Central memory CD8-positive, alpha-beta T cell (primary cell): ENCODE measurements around the gene ARID5B.
A peak's percentile ranks its signal among the peaks of the same experiment; 100 is the strongest.

Experiments used
- ATAC-seq: fragments of 150-1000 bp; cut with Tn5 transposase; replicated peaks from 2 replicates; pipeline ENCODE4 v1.10.0; 2022; ENCODE audit warnings: mild to moderate bottlenecking, moderate FRiP score, moderate number of reproducible peaks; ENCODE audit not compliant: poor library complexity, severe bottlenecking; ENCODE audit errors: extremely low read depth
- DNase-seq, 2 donors: peaks; one replicate each; pipeline ENCODE4 v3.0.0; 2021; ENCODE audit warnings: low spot score in 2 of 2
- H3K27ac Mint-ChIP-seq: one replicate; pipeline ENCODE4 v1.8.0; 2022; ENCODE audit warnings: low read depth, mild to moderate bottlenecking, moderate library complexity, mixed read lengths
- H3K27me3 Mint-ChIP-seq: one replicate; pipeline ENCODE4 v1.8.0; 2022; ENCODE audit warnings: mixed read lengths
- H3K36me3 Mint-ChIP-seq: one replicate; pipeline ENCODE4 v1.8.0; 2022; ENCODE audit warnings: mild to moderate bottlenecking, moderate library complexity, mixed read lengths; ENCODE audit not compliant: insufficient read depth
- H3K4me1 Mint-ChIP-seq: one replicate; pipeline ENCODE4 v1.8.0; 2022; ENCODE audit warnings: mixed read lengths
- H3K4me3 Mint-ChIP-seq: one replicate; pipeline ENCODE4 v1.8.0; 2022; ENCODE audit warnings: mild to moderate bottlenecking, moderate library complexity, mixed read lengths
- H3K9me3 Mint-ChIP-seq: one replicate; pipeline ENCODE4 v1.8.0; 2022; ENCODE audit warnings: mixed read lengths

The ARID5B gene

GRCh38 chr10:61987537-61987936 lies 86.0 kb downstream of the ARID5B start:
- DNase-seq (no peak), ATAC-seq (no peak)
- Mint-ChIP-seq H3K4me1 (peaks cover 58% of the 10 kb centered on the region), H3K4me3 (peak overlapping the region; percentile 45), H3K9me3 (no peaks in the 10 kb centered on the region), H3K27me3 (no peaks in the 10 kb centered on the region), H3K36me3 (peaks cover 7% of the 10 kb centered on the region), H3K27ac (peak overlapping the region; percentile 82)

- Mint-ChIP-seq H3K36me3 (peaks cover 11% of the 10 kb centered on the region), H3K27ac (peak overlapping the region; percentile 82), H3K4me3 (peak overlapping the region; percentile 45), H3K9me3 (no peaks in the 10 kb centered on the region), H3K27me3 (no peaks in the 10 kb centered on the region), H3K4me1 (peaks cover 62% of the 10 kb centered on the region)
- ATAC-seq (peak; percentile 58), DNase-seq (peak in 1 of 2 donors; percentile 12)
Observed at GRCh38 chr10:61987951-61988379, 86.5 kb downstream of the ARID5B start.

GRCh38 chr10:61989995-61990760 lies 88.7 kb downstream of the ARID5B start:
- Mint-ChIP-seq H3K4me1 (peaks cover 62% of the 10 kb centered on the region), H3K27ac (peak overlapping the region; percentile 88), H3K9me3 (no peaks in the 10 kb centered on the region), H3K36me3 (peaks cover 10% of the 10 kb centered on the region), H3K4me3 (no peak overlapping the region), H3K27me3 (no peaks in the 10 kb centered on the region)
- no peak for ATAC-seq
- no peak for DNase-seq

- Mint-ChIP-seq H3K4me1 (peaks cover 56% of the 10 kb centered on the region), H3K9me3 (no peaks in the 10 kb centered on the region), H3K4me3 (no peak overlapping the region), H3K27ac (peak overlapping the region; percentile 88), H3K27me3 (no peaks in the 10 kb centered on the region), H3K36me3 (peaks cover 10% of the 10 kb centered on the region)
- DNase-seq (no peak), ATAC-seq (no peak)
Observed at GRCh38 chr10:61990761-61991135, 89.2 kb downstream of the ARID5B start.

GRCh38 chr10:61991166-61991565 lies 89.7 kb downstream of the ARID5B start:
- ATAC-seq (no peak), DNase-seq (no peak)
- H3K27me3 Mint-ChIP-seq: no peaks in the 10 kb centered on the region
- peak overlapping the region; percentile 88 for H3K27ac Mint-ChIP-seq
- H3K4me1 Mint-ChIP-seq: peaks cover 52% of the 10 kb centered on the region
- H3K36me3 Mint-ChIP-seq: peaks cover 10% of the 10 kb centered on the region
- H3K4me3 Mint-ChIP-seq: no peak overlapping the region
- H3K9me3 Mint-ChIP-seq: no peaks in the 10 kb centered on the region

GRCh38 chr10:61992059-61992460 lies 90.6 kb downstream of the ARID5B start:
- peak overlapping the region; percentile 88 for H3K27ac Mint-ChIP-seq
- H3K9me3 Mint-ChIP-seq: no peaks in the 10 kb centered on the region
- no peak for DNase-seq
- peaks cover 8% of the 10 kb centered on the region for H3K36me3 Mint-ChIP-seq
- H3K27me3 Mint-ChIP-seq: no peaks in the 10 kb centered on the region
- H3K4me3 Mint-ChIP-seq: peak overlapping the region; percentile 63
- ATAC-seq: no peak
- H3K4me1 Mint-ChIP-seq: peaks cover 47% of the 10 kb centered on the region

- no peaks in the 10 kb centered on the region for H3K27me3 Mint-ChIP-seq
- peaks cover 42% of the 10 kb centered on the region for H3K4me1 Mint-ChIP-seq
- H3K4me3 Mint-ChIP-seq: peak overlapping the region; percentile 63
- H3K36me3 Mint-ChIP-seq: peaks cover 8% of the 10 kb centered on the region
- DNase-seq: peak in 1 of 2 donors; percentile 56
- no peaks in the 10 kb centered on the region for H3K9me3 Mint-ChIP-seq
- ATAC-seq: peak; percentile 94
- peak overlapping the region; percentile 88 for H3K27ac Mint-ChIP-seq
Observed at GRCh38 chr10:61992671-61993668, 91.5 kb downstream of the ARID5B start.

GRCh38 chr10:61993711-61994401 lies 92.4 kb downstream of the ARID5B start:
- Mint-ChIP-seq H3K4me1 (peaks cover 36% of the 10 kb centered on the region), H3K36me3 (peaks cover 8% of the 10 kb centered on the region), H3K27ac (peak overlapping the region; percentile 88), H3K4me3 (peak overlapping the region; percentile 63), H3K27me3 (no peaks in the 10 kb centered on the region), H3K9me3 (no peaks in the 10 kb centered on the region)
- DNase-seq (no peak), ATAC-seq (no peak)

GRCh38 chr10:61994405-61995219 lies 93.1 kb downstream of the ARID5B start:
- H3K4me1 Mint-ChIP-seq: peaks cover 39% of the 10 kb centered on the region
- no peaks in the 10 kb centered on the region for H3K9me3 Mint-ChIP-seq
- H3K4me3 Mint-ChIP-seq: no peak overlapping the region
- no peaks in the 10 kb centered on the region for H3K27me3 Mint-ChIP-seq
- no peak for ATAC-seq
- H3K27ac Mint-ChIP-seq: peak overlapping the region; percentile 88
- no peak for DNase-seq
- peaks cover 13% of the 10 kb centered on the region for H3K36me3 Mint-ChIP-seq

- DNase-seq: no peak
- H3K27me3 Mint-ChIP-seq: no peaks in the 10 kb centered on the region
- no peaks in the 10 kb centered on the region for H3K9me3 Mint-ChIP-seq
- ATAC-seq: no peak
- no peak overlapping the region for H3K27ac Mint-ChIP-seq
- peaks cover 14% of the 10 kb centered on the region for H3K36me3 Mint-ChIP-seq
- peaks cover 42% of the 10 kb centered on the region for H3K4me1 Mint-ChIP-seq
- no peak overlapping the region for H3K4me3 Mint-ChIP-seq
Observed at GRCh38 chr10:61995220-61995503, 93.7 kb downstream of the ARID5B start.

GRCh38 chr10:61998937-61999336 lies 97.4 kb downstream of the ARID5B start:
- H3K27me3 Mint-ChIP-seq: no peaks in the 10 kb centered on the region
- no peak for DNase-seq
- H3K27ac Mint-ChIP-seq: no peak overlapping the region
- H3K4me1 Mint-ChIP-seq: peaks cover 33% of the 10 kb centered on the region
- no peaks in the 10 kb centered on the region for H3K9me3 Mint-ChIP-seq
- peaks cover 6% of the 10 kb centered on the region for H3K36me3 Mint-ChIP-seq
- H3K4me3 Mint-ChIP-seq: no peak overlapping the region
- no peak for ATAC-seq
